GM23338 (cell line): ENCODE data around the gene CAPZA1.

Experiments used
- EZH2 ChIP-seq: fragments of 200-600 bp; sonication (generic); IDR thresholded peaks from one replicate; pipeline ENCODE4 v1.8.0; 2017; ENCODE audit warnings: antibody characterized with exemption, mild to moderate bottlenecking, low read depth; ENCODE audit not compliant: unreplicated experiment
- POLR2AphosphoS5 ChIP-seq: IDR thresholded peaks from 2 replicates; pipeline ENCODE4 v1.6.1; 2016; ENCODE audit warnings: antibody characterized with exemption, low read depth
- TF ChIP-seq, protein P1 (sequence below), 2 experiments: fragments of 200-600 bp in 1 of 2; sonication (generic) in 1 of 2; conservative IDR thresholded peaks; 2 replicates each; pipeline versions ENCODE4 v1.5.1 to v1.6.1; 2016 to 2017; ENCODE audit warnings: antibody characterized with exemption in 2 of 2, low read depth in 2 of 2, mild to moderate bottlenecking in 2 of 2, moderate library complexity in 1 of 2

- TF ChIP-seq, protein P1, sequence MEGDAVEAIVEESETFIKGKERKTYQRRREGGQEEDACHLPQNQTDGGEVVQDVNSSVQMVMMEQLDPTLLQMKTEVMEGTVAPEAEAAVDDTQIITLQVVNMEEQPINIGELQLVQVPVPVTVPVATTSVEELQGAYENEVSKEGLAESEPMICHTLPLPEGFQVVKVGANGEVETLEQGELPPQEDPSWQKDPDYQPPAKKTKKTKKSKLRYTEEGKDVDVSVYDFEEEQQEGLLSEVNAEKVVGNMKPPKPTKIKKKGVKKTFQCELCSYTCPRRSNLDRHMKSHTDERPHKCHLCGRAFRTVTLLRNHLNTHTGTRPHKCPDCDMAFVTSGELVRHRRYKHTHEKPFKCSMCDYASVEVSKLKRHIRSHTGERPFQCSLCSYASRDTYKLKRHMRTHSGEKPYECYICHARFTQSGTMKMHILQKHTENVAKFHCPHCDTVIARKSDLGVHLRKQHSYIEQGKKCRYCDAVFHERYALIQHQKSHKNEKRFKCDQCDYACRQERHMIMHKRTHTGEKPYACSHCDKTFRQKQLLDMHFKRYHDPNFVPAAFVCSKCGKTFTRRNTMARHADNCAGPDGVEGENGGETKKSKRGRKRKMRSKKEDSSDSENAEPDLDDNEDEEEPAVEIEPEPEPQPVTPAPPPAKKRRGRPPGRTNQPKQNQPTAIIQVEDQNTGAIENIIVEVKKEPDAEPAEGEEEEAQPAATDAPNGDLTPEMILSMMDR (conservative IDR thresholded peaks at IDR 0.05; ENCODE audit: low read depth in 2 of 2), result no peak
- TF ChIP-seq EZH2 (no peak), POLR2AphosphoS5 (no peak)
These were observed 68.3 kb downstream of the CAPZA1 start for GRCh38 chr1:112687785-112688496.
